Activated naive CD4-positive, alpha-beta T cell treated with Interleukin-2 at 50 U/mL for 16 hours (primary cell): ENCODE data around the gene PLEKHA4.
"Not testable (repeated sequence)": the region's sequence is repeated elsewhere in the genome, so short reads cannot be mapped to it uniquely, and the experiment has no call there.

Experiments
- DNase-seq: peaks from one replicate; pipeline ENCODE4 v3.0.0-alpha.2; 2020

PLEKHA4 gene, protein sequence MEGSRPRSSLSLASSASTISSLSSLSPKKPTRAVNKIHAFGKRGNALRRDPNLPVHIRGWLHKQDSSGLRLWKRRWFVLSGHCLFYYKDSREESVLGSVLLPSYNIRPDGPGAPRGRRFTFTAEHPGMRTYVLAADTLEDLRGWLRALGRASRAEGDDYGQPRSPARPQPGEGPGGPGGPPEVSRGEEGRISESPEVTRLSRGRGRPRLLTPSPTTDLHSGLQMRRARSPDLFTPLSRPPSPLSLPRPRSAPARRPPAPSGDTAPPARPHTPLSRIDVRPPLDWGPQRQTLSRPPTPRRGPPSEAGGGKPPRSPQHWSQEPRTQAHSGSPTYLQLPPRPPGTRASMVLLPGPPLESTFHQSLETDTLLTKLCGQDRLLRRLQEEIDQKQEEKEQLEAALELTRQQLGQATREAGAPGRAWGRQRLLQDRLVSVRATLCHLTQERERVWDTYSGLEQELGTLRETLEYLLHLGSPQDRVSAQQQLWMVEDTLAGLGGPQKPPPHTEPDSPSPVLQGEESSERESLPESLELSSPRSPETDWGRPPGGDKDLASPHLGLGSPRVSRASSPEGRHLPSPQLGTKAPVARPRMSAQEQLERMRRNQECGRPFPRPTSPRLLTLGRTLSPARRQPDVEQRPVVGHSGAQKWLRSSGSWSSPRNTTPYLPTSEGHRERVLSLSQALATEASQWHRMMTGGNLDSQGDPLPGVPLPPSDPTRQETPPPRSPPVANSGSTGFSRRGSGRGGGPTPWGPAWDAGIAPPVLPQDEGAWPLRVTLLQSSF

DNA sequence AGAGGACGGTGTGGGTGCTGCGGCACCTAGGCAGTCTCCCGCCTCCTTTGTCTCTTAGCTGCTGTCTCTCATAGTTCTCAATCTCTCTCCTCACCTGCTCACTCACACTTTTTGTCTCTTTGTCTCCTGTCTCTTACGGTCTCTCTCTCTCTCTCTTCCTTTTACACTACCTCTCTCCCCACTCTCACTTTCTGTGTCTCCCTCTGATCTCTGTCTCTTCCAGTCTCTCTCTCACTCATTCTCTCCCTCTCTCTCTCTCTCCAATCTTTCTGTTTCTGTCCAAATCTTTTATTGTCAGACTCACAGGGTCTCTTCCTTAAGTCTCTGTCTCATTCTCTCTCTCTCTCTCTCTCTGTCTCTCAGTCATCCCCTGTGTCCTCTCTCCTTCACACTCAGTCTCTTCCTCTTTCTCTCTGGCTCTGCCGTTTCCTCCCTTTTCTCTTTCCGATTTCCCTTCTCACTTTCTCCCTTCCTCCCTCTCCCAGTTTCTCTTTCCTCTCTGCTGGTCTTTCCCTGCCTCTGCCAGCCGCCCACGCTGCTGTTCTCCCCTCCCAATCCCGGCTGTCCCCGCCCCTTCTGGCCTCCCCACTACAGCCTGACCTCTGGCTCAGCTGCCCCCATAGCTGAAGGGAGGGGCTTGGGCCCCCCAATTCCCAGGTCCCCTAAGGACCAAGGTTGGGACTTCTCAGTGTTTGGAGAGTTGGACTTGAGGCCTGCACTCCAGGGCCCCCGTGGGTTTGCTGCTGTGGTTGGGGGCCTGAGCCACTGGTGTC, at the start of gene PLEKHA4:
TSS of gene PLEKHA4 (minus strand) at position 504 of the 773 bp plus-strand sequence. CDS start 997 bp downstream, outside the sequence.
- no peak for DNase-seq

DNA sequence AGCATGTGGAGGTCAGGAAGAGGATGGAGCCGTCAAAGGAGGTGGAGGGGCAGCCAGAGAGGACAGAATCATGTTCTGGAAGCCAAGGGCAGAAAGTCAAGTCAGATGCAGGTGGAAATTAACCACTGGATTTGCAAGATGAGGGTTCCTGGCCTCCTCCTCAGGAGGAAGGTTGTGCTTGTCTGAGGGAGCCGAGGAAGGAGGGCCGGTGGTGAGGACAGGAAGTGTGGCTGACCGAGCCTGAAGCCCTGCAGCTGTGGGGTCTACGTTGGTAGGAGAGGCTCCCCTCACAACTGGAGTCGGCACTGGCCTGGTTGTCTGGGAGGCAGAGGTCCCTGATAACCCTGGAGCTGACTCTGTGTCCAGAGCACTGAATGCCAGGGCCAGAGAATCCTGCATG, 49.7 kb upstream of the PLEKHA4 start:
- DNase-seq = no peak

DNA sequence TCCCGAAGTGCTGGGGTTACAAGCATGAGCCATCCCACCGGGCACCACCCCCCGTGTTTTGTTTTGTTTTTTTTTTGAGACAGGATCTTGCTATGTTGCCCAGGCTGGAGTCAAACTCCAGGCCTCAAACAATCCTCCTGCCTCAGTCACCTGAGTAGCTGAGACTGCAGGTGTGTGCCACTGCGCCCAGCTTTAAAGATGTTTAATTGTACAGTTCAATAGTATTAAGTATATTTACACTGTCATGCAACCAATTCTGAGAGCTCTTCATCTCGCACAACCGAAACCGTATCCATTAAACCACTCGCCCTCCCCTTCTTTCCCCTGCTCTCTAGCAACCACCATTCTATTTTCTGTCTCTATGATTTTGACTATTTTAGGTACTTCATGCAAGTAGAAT, 47.3 kb upstream of the PLEKHA4 start:
- no peak for DNase-seq

DNA sequence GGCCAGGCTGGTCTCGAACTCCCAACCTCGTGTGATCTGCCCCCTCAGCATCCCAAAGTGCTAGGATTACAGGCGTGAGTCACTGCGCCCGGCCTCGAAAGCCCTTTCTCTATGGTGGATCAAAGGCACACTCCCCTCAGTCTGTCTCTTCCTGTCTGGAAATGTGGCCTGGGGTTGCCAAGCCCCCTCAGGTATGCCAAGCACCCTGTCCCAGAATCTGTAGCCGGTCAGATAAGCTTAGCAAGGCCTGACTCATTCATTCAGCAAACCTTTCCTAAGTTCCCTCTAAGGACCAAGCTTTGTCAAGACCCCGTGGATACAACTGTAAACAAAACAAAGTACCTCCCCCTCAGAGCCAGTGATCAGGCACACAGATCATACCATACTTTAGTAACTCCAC, 45.8 kb upstream of the PLEKHA4 start:
- DNase-seq = no peak

DNA sequence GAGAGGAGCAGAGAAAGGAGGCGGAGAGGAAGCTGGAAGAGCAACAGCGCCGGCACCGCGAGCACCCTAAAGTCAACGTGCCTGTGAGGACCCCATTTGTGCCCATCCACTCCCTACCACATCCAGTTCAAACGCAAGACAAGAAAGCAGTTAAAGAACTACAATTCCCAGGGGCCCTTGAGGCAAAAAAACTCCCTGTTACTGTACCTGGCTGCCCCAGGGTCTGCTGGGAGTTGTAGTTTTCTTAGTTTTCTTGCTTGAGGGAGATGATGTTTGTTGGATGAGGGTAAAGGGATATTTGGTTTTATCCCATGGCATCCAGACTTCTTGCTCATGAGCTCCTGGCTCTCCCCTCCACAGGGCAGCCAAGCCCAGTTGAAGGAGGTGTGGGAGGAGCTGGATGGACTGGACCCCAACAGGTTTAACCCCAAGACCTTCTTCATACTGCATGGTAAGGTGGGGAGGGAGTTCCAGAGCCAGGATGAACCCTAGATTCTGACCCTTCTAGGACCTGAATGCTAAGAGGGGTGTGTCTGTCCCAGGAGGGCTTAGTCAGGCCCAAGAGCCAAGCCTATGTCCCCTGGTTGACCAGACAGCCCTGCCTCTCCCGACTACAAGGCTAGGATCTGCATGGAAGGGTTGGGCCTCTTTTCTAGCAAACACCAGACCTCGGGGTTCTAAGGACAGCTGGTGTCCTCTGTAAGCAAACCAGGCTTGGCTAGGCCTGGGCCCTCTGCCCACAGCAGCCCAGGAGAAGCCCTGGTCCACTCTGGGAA, 44.9 kb upstream of the PLEKHA4 start:
- no peak for DNase-seq

DNA sequence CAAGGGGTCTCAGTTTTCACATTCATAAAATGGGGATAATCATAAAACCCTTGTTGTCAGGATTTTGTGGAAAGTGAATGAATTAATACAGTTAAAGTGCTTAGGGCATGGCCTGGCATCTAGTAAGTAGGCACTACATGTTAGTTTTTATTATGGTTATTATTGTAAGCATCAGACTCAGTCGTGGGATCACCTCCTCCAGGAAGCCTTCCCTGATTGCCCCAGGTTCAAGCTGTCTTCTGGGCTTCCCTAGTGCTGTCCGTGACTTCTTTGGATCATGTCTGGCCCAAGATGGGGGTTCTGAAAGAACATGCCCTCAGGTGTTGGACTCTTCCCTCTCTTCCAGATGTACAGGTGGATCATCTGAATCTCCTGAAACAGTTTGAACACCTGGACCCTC, 42.4 kb upstream of the PLEKHA4 start:
- no peak for DNase-seq

DNA sequence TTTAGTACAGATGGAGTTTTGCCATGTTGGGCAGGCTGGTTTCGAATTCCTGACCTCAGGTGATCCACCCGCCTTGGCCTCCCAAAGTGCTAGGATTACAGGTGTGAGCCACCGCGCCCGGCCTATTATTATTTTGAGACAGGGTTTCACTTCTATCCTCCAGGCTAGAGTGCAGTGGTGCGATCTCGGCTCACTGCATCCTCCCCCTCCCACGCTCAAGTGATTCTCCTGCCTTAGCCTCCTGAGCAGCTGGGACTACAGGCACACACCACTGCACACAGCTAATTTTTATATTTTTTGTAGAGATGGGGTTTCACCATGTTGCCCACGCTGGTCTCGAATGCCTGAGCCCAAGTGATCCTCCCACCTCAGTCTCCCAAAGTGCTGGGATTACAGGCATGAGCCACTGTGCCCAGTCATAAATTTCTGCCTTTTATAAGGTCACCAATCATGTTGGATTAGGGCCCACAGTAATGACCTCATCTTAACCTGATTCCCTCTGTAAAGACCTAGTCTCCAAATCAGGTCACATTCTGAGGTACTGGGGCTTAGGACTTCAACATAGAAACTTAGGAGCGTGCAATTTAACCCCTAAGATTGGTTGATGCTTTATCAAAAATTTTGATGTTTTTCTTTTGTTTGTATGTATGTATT, 41.1 kb upstream of the PLEKHA4 start:
- not testable (repeated sequence) for DNase-seq

DNA sequence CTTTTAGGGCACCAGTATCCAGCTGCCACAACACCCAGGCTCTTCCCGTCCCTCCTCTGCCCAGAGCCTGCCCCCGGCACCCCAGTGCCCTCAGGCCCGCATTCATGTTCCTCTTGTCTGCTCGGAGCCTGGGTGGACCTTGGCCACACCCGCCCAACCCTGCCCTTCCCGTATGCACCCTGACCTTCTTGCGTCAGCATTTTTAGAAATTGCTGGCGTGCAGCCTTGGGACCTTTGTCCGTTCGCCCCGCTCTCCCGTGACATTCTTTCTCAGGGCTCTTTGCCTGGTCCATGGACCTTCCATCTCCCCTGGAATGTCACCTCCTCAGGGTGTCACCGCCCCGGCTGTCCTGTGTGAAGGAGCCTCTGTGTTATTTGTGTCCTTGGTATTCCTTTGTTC, 39.3 kb upstream of the PLEKHA4 start:
- no peak for DNase-seq

DNA sequence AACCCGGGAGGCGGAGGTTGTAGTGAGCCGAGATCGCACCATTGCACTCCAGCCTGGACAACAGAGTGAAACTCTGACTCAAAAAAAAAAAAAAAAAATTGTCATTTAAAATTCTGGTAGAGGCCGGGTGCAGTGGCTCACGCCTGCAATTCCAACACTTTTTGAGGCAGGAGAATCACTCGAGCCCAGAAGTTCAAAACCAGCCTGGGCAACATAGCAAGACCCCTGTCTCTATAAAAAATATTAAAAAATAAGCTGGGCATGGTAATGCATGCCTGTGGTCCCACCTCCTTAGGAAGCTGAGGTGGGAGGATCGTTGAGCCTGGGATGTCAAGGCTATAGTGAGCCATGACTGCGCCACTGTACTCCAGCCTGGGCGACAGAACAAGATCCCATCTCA, 37.9 kb upstream of the PLEKHA4 start:
- no peak for DNase-seq

DNA sequence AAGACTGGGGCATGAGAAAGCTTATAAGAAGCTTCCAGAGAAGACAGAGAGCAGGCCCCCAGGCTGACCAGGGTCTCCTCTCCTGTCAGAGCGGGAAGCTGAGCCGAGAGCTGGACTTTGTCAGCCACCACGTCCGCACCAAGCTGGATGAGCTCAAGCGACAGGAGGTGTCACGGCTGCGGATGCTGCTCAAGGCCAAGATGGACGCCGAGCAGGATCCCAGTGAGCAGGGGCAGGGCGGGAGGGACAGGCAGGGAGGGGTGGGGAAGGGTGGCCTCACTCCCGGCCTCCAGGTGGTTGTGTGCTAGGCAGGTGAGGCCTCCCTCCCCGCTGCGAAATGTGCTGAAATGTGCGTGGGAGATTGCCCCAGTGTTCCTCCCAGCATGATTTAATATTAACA, 37.2 kb upstream of the PLEKHA4 start:
- no peak for DNase-seq

DNA sequence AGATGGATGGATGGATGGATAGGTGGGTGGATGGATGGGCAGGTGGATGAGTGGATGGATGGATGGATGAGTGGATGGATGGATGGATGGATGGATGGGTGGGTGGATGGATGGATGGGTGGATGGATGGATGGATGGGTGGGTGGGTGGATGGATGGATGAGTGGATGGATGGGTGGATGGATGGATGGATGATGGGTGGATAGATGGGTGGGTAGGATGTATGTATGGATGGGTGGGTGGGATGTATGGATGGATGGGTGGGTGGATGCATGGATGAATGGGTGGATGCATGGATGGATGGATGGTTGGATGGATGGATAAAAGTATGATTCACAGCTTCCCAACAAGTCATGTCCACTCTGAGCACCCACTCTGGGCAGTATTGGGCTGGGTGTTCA, 35.4 kb upstream of the PLEKHA4 start:
- not testable (repeated sequence) for DNase-seq

DNA sequence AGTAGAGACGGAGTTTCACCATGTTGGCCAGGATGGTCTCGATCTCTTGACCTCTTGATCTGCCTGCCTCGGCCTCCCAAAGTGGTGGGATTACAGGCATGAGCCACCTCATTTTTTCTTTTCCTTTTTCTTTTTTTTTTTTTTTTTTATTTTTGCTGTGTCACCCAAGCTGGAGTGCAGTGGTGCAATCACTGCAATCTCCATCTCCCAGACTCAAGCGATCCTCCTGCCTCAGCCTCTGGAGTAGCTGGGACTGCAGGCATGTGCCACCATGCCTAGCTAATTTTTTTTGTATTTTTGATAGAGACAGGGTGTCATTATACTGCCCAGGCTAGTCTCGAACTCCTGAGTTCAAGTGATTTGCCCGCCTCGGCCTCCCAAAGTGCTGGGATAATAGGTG, 33.9 kb upstream of the PLEKHA4 start:
- not testable (repeated sequence) for DNase-seq

DNA sequence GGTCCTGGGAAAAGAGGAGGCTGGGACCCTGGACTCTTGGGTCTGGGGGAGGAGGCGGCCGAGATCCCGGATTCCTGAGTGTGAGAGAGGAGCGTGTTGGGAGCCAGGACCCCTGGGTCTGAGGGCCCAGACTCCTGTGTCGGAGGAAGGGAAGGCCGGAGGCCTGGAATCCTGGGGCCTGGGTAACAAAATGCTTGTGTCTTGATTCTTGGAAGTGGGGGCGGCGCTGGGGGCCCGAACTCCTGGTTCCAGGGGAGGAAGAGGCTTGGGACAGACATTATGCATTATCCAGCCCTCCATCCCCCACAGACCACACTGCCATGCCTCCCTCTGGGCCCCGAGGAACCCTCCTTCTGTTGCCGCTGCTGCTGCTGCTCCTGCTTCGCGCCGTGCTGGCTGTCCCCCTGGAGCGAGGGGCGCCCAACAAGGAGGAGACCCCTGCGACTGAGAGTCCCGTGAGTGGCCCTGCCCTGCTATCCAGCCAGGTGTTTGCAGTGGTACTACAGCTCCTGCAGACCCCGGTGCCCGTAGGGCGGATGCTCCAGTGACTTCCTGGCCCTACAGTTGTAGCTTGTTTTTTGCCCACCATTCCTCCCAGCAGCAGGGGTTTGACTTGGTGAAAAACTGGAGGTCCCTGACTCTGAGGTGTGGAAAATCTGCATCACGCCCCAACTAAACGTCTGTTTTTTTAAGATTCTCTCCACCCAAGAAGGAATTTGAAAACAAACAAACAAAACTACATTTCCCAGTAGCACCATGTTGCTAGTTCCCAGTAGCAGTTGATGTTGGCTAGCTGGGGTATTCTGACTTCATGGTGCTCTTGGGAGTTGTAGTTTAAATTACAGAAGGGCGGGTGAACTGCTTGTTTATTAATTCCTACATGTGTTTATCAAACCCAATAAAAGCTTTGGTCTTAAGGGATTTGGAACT, 32.3 kb upstream of the PLEKHA4 start:
- DNase-seq = no peak

DNA sequence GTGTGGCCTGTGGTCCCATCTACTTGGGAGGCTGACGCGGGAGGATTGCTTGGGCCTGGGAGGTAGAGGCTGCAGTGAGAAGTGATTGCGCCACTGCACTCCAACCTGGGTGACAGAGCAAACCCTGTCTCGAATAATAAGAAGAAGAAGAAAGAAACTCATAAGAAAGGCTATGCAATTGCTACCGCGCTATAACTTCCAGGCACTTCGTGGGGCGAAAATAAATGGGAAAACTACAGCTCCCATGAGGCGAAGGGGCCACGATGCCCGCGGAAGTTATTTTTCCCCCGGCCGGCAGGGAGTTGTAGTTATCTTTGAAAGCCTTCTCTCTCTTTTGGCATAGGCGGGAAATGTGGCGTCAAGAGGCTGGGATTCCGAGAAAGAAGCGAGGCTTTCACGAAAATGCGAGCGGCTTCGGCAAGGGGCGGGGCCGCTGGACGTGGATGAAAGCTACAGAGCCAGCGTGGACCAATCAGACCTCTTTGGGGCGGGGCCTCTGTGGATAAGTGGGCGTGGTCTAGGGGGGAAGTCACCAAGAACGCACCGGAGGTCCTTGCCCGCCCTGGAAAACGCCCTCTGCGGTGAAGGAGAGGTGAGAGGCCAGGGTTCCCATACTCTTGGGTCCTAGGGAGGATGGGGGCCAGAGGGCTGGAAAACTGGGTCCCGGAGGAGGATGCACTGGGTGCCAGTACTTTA, 31.5 kb upstream of the PLEKHA4 start, which contains the start of gene NUCB1:
TSS of gene NUCB1 (plus strand) at position 532 of the 696 bp plus-strand sequence. CDS start 485 bp downstream, outside the sequence.
- peak; percentile 100 for DNase-seq

DNA sequence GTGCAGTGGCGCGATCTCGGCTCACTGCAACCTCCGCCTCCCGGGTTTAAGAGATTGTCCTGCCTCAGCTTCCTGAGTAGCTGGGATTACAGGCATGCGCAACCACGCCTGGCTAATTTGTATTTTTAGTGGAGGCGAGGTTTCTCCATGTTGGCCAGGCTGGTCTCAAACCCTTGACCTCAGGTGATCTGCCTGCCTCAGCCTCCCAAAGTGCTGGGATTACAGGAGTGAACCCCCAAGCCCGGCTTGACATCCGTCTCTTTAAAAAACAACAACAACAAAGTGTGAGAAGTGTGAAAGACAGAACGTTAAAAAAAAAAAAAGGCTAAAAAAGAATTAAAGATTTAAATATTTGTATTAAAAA, 31.0 kb upstream of the PLEKHA4 start:
- DNase-seq = not testable (repeated sequence)

DNA sequence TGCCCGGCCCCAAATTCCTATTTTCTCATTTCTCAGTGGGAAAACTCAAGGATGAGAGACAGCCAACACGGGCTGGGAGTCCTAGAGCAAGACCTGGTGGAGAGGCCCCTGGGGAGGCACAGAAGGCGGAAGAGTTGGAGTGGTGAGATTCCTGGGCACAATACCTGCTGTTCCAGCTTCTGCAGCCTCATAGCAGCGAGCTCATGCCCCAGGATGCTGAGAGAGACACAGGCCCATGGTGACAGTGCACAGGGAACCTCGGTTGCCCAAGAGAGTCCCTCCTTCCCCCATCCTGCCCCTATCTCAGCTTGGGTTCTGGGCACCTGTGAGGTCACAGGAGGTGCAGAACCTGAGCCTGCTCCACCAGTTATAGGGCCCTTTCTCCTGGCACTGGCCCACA, 28.8 kb upstream of the PLEKHA4 start:
- no peak for DNase-seq

DNA sequence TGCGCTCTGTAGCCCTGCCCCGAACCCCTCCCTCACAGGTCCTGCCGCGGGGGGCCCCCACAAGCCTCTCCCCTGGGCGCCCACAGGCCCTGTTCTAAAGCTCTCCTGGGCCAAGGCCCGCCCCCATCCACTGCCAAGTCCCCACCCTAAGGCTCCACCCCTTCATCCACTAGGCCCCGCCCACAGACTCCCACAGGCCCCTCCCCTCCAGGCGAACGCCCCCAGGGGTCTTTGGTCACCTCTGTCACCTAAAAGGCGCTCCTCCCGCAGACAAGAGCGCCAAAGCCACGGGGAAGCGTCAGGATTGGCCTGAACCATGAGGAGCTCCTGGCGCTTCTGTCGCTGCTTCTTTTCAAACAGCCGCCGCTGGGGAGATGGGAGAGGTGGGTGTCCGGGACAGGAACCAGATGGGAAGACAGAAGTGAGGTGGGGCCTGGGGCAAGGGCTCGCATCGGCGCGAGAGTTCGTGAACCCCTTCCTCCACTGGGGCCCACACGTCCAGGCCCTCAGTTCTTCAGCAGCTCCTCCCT, 27.8 kb upstream of the PLEKHA4 start:
- peak; percentile 34 for DNase-seq

DNA sequence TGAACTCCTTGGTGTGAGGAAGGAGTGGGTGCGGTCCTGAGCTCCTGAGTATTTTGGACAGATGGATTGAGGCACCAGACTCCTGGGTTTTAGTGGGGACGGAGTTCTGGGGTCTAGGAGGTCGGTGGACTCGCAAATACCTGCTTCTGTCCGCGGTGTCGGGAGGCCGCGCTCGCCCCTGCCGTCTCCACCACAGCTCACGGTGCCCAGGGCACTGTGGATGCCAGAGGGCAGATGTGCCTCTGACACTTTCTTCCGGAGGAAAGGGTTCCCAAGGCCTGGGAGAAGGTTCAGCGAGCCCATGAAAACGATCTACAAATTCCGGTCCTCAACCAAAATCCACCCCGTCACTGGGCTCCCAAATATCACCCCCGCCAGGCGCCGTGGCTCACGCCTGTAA, 26.8 kb upstream of the PLEKHA4 start:
- no peak for DNase-seq

DNA sequence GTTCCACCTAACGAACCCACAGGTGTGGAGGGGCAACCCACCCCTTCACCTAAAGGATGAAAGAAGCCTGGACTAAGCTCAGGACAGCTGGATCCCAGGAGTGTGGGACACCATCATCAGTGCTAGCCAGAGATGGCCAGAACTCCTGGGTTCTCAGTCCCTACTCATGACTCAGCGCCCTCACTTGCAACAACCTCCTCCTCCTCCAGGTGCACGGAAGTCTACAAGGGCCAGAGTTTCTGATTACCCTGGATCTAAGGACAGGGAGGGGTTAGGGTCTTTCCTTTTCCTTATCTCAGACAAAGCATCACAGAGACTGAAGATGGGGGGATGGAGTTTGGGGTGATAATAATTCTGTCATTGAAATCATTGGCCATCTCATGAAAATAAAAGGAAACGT, 22.1 kb upstream of the PLEKHA4 start:
- DNase-seq = no peak

DNA sequence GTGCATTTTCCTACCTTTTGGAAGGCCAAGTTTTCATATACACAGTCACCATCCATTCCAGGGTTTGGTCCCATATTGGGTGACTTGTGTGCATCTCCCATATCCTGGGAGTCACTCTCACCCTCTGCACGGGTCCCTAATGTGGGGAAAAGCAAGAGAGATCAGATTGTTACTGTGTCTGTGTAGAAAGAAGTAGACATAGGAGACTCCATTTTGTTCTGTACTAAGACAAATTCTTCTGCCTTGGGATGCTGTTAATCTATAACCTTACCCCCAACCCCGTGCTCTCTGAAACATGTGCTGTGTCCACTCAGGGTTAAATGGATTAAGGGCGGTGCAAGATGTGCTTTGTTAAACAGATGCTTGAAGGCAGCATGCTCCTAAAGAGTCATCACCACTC, 21.1 kb upstream of the PLEKHA4 start:
- DNase-seq = not testable (repeated sequence)
